Upper lobe of right lung (tissue), 1 donor: ENCODE measurements around the gene CPNE8. TPM values are rescaled to one million over a fixed set of nuclear protein-coding genes. Genes with fewer than 3 reads are reported as not detected.
A peak's percentile ranks its signal among the peaks of the same experiment; 100 is the strongest.

Experiments used
- ATAC-seq: fragments of 200-7000 bp; cut with Tn5 transposase; one replicate; pipeline ENCODE4 v1.9.1; 2020; ENCODE audit warnings: mild to moderate bottlenecking, moderate library complexity
- DNase-seq: peaks from one replicate; pipeline ENCODE4 v3.0.0-alpha.2; 2020
- H3K27ac ChIP-seq: fragments of 200-600 bp; one replicate; pipeline ENCODE4 v1.8.0; 2022
- H3K27me3 ChIP-seq: fragments of 200-600 bp; one replicate; pipeline ENCODE4 v1.8.0; 2022; ENCODE audit warnings: mild to moderate bottlenecking
- H3K36me3 ChIP-seq: fragments of 200-600 bp; one replicate; pipeline ENCODE4 v1.8.0; 2022
- H3K4me1 ChIP-seq: fragments of 200-600 bp; one replicate; pipeline ENCODE4 v1.8.0; 2022
- H3K4me3 ChIP-seq: fragments of 200-600 bp; one replicate; pipeline ENCODE4 v1.8.0; 2022; ENCODE audit warnings: mild to moderate bottlenecking
- H3K9me3 ChIP-seq: fragments of 200-600 bp; one replicate; pipeline ENCODE4 v1.8.0; 2022
- intact Hi-C: fragments of 100-400 bp; cut with DNase I; formaldehyde crosslinking; loops from one replicate; pipeline ENCODE4 v1.11.0; 2022
- total RNA-seq: library from RNA; stranded (reverse); fragmentation: NEBNext Ultra II Directional; extraction: Animal tissue kit (Norgen Biotek cat#: 25700); gene quantifications from one replicate; pipeline ENCODE4 v1.2.1, GENCODE V29; 2021
- TF ChIP-seq, protein P1 (sequence below): fragments of 200-600 bp; IDR thresholded peaks from one replicate; pipeline ENCODE4 v1.8.0; 2022; ENCODE audit warnings: antibody characterized with exemption
- donor health status: DM: no; HTN: yes; CAD: no; lungs with severe emphysema.

The CPNE8 gene
- total RNA-seq, 1 donor from 2014 or later: 32.1 TPM

DNA sequence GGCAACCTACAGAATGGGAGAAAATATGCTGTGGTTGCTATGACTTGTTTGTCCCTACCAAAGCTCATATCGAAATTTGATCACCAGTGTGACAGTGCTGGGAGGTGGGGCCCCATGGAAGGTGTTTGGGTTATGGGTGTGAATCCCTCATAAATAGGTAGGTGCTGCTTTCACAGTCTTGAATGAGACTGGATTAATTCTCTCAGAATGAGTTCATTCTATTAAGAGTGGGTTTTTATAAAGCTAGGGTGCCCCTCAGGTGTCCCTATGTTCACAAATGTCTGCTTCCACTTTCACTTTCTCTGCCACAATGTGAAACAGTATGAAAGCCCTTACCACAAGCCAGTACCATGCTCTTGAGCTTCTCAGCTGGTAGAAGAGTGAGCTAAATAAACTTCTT lies 133.5 kb downstream of the CPNE8 start:
- no peaks in the 10 kb centered on the region for H3K9me3 ChIP-seq
- ATAC-seq: peak; percentile 63
- no peak overlapping the region for H3K27ac ChIP-seq
- no peaks in the 10 kb centered on the region for H3K36me3 ChIP-seq
- H3K4me1 ChIP-seq: no peaks in the 10 kb centered on the region
- H3K4me3 ChIP-seq: no peak overlapping the region
- DNase-seq: no peak
- TF ChIP-seq, protein P1, sequence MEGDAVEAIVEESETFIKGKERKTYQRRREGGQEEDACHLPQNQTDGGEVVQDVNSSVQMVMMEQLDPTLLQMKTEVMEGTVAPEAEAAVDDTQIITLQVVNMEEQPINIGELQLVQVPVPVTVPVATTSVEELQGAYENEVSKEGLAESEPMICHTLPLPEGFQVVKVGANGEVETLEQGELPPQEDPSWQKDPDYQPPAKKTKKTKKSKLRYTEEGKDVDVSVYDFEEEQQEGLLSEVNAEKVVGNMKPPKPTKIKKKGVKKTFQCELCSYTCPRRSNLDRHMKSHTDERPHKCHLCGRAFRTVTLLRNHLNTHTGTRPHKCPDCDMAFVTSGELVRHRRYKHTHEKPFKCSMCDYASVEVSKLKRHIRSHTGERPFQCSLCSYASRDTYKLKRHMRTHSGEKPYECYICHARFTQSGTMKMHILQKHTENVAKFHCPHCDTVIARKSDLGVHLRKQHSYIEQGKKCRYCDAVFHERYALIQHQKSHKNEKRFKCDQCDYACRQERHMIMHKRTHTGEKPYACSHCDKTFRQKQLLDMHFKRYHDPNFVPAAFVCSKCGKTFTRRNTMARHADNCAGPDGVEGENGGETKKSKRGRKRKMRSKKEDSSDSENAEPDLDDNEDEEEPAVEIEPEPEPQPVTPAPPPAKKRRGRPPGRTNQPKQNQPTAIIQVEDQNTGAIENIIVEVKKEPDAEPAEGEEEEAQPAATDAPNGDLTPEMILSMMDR: no peak
- intact Hi-C loops: no loop called here
- no peaks in the 10 kb centered on the region for H3K27me3 ChIP-seq

DNA sequence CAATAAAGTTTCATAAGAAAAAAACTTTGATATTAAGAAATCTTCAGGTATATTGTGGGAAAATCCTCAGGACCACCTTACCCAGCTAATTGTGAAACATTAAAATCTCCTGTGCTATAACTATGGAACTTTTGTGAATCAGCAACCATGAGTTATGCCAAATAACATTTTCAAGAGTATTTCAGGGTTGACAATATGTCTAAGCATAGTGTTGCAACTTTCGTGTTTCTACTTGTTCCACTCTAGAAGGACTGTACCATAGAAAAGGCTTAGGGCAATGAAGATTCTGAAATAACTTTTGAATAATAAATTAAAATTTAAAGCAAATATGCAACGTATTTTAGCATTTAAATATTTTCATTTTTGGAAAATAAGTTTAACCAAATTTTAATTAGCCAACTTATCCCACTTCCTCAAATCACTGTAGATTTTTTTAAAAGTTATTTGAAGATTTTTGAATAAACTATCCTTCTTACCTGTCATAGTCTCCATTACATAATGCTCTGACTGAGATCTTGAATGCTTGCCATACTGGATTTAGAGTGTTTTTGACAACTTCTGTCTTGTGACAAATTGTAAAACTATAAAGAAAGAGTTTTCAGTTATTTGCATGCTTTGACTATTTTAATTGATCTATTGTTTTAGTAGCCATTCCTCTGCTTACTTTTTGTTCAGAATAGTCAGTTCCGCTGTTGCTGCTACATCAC lies 143.6 kb downstream of the CPNE8 start:
- no peaks in the 10 kb centered on the region for H3K4me1 ChIP-seq
- H3K9me3 ChIP-seq: no peaks in the 10 kb centered on the region
- intact Hi-C loops: no loop called here
- no peak for ATAC-seq
- no peak overlapping the region for H3K4me3 ChIP-seq
- H3K27ac ChIP-seq: no peak overlapping the region
- TF ChIP-seq, protein P1: no peak
- H3K27me3 ChIP-seq: no peaks in the 10 kb centered on the region
- no peaks in the 10 kb centered on the region for H3K36me3 ChIP-seq
- no peak for DNase-seq

GRCh38 chr12:38761111-38761510 lies 144.3 kb downstream of the CPNE8 start:
- Histone ChIP-seq H3K27ac (no peak overlapping the region), H3K4me3 (no peak overlapping the region), H3K27me3 (no peaks in the 10 kb centered on the region), H3K9me3 (no peaks in the 10 kb centered on the region), H3K36me3 (no peaks in the 10 kb centered on the region), H3K4me1 (no peaks in the 10 kb centered on the region)
- DNase-seq (no peak), ATAC-seq (no peak)
- intact Hi-C loops: no loop called here
- TF ChIP-seq, protein P1: no peak

GRCh38 chr12:38759621-38760020 lies 145.8 kb downstream of the CPNE8 start:
- intact Hi-C loops: no loop called here
- TF ChIP-seq, protein P1: no peak
- Histone ChIP-seq H3K27me3 (no peaks in the 10 kb centered on the region), H3K27ac (no peak overlapping the region), H3K4me1 (no peaks in the 10 kb centered on the region), H3K9me3 (no peaks in the 10 kb centered on the region), H3K4me3 (no peak overlapping the region), H3K36me3 (no peaks in the 10 kb centered on the region)
- no peak for ATAC-seq
- DNase-seq: no peak

DNA sequence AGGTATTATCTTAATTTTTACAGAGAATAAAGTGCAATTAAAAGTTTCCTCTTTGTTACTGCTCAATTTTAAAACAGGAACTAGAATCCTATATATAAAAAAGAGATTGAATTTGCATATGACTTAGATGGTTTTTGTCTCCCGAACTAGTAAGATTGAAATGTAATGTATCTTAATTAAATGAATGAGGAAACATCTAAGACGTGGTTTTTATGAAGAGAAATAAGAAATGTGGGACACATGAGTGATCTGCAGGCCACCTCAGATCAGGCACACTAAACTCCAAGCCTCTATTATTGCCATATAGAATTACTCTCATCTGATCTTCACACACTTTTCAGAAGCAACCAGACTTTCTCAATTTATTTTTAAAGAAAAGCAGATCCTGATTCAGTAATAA lies 158.6 kb downstream of the CPNE8 start:
- Histone ChIP-seq H3K9me3 (no peaks in the 10 kb centered on the region), H3K27ac (no peak overlapping the region), H3K36me3 (no peaks in the 10 kb centered on the region), H3K27me3 (no peaks in the 10 kb centered on the region), H3K4me3 (no peak overlapping the region), H3K4me1 (no peaks in the 10 kb centered on the region)
- TF ChIP-seq, protein P1: no peak
- intact Hi-C loops: no loop called here
- no peak for ATAC-seq
- DNase-seq: no peak

GRCh38 chr12:38745601-38746000 lies 159.8 kb downstream of the CPNE8 start:
- no peak overlapping the region for H3K4me3 ChIP-seq

More at GRCh38 chr12:38745601-38746000, 159.8 kb downstream of the CPNE8 start:
- H3K4me1 ChIP-seq: no peaks in the 10 kb centered on the region
- H3K27me3 ChIP-seq: no peaks in the 10 kb centered on the region
- no peaks in the 10 kb centered on the region for H3K9me3 ChIP-seq
- no peak overlapping the region for H3K27ac ChIP-seq
- no peaks in the 10 kb centered on the region for H3K36me3 ChIP-seq
- intact Hi-C loops: no loop called here
- TF ChIP-seq, protein P1: no peak
- no peak for DNase-seq
- ATAC-seq: no peak
